K562 (cell line): ENCODE results near the gene IFI27L1. TPM values are rescaled to one million over a fixed set of nuclear protein-coding genes. Genes with fewer than 3 reads are reported as not detected.

Experiments used
- ATAC-seq: fragments of 200-7000 bp; cut with Tn5 transposase; 3 replicates; pipeline ENCODE4 v1.9.1; 2020; ENCODE audit warnings: moderate library complexity
- BruUV-seq: library from RNA; stranded (reverse); fragments of 400-500 nt; replicated peaks from 2 replicates; lab custom pipeline; 2021; lab: Mats Ljungman, UMichigan
- CTCF ChIA-PET: fragments of 300-600 bp; formaldehyde crosslinking; extraction: SDS; loops from one replicate; lab custom pipeline; 2021; ENCODE audit warnings: low intra/inter-chr PET ratio; lab: Yijun Ruan, JAX
- POLR2A ChIA-PET: fragments of 300-600, 350-650 bp; sonication (Branson Sonifier 250); formaldehyde crosslinking; extraction: SDS; loops from one replicate; lab custom pipeline; 2021; ENCODE audit warnings: antibody characterized with exemption, inconsistent platforms; lab: Yijun Ruan, JAX
- DNase-seq, 4 experiments: peaks; one replicate each; pipeline versions ENCODE4 v3.0.0 to v3.0.0-alpha.2; 2011 to 2018; ENCODE audit warnings: low spot score in 3 of 4, mixed read lengths in 3 of 4; ENCODE audit errors: extremely low read depth in 1 of 4
- FAIRE-seq: peaks from 2 replicates; lab custom pipeline; 2011; peaks lifted over from hg19 to GRCh38; lab: Jason Lieb, UNC
- H2AFZ ChIP-seq: 2 replicates; pipeline ENCODE4 v1.6.0; 2011; ENCODE audit warnings: low read depth, low read length, control low read depth, inconsistent platforms
- H3K27ac ChIP-seq: fragments of 200-600 bp; 3 replicates; pipeline ENCODE4 v1.8.0; 2011; ENCODE audit warnings: low read depth, mild to moderate bottlenecking, control low read depth, inconsistent platforms, low read length, moderate library complexity, mixed read lengths; ENCODE audit errors: extremely low read depth
- H3K27me3 ChIP-seq, 2 experiments: fragments of 300-600 bp in 1 of 2; 2 replicates in 1 of 2; 3 replicates in 1 of 2; pipeline versions ENCODE4 v1.6.0 to v1.8.0; 2011; ENCODE audit warnings: inconsistent platforms in 2 of 2, low read length in 2 of 2, mild to moderate bottlenecking in 1 of 2, mixed read lengths in 1 of 2, moderate library complexity in 1 of 2; ENCODE audit not compliant: control insufficient read depth in 2 of 2, insufficient read depth in 2 of 2
- H3K36me3 ChIP-seq: fragments of 300-600 bp; 3 replicates; pipeline ENCODE4 v1.8.0; 2011; ENCODE audit warnings: mild to moderate bottlenecking, low read length, inconsistent platforms; ENCODE audit not compliant: control insufficient read depth, insufficient read depth
- H3K4me1 ChIP-seq, 2 experiments: fragments of 200-600 bp in 1 of 2; replicated peaks in 1 of 2; 2 replicates in 1 of 2; 3 replicates in 1 of 2; pipeline versions ENCODE4 v1.5.1 to v1.8.0; 2011; ENCODE audit warnings: inconsistent platforms in 2 of 2, low read length in 2 of 2, mild to moderate bottlenecking in 1 of 2, mixed read lengths in 1 of 2, moderate library complexity in 1 of 2; ENCODE audit not compliant: control insufficient read depth in 2 of 2, insufficient read depth in 2 of 2
- H3K4me2 ChIP-seq: 2 replicates; pipeline ENCODE4 v1.6.1; 2011; ENCODE audit warnings: low read length, control low read depth, inconsistent platforms, mixed read lengths; ENCODE audit not compliant: insufficient read depth
- H3K4me3 ChIP-seq: fragments of 200-600 bp; sonication (generic), shearing (Covaris generic); 2 replicates; pipeline ENCODE4 v1.5.1; 2016; ENCODE audit warnings: control low read depth, inconsistent platforms
- H3K79me2 ChIP-seq: fragments of 200-600 bp; 3 replicates; pipeline ENCODE4 v1.8.0; 2011; ENCODE audit warnings: low read length, inconsistent platforms; ENCODE audit not compliant: control insufficient read depth, insufficient read depth
- H3K9ac ChIP-seq, 2 experiments: 2 replicates each; pipeline versions ENCODE4 v1.6.0 to v1.6.1; 2011; ENCODE audit warnings: low read depth in 2 of 2, low read length in 2 of 2, control low read depth in 1 of 2, inconsistent platforms in 1 of 2, mild to moderate bottlenecking in 1 of 2, mixed read lengths in 1 of 2; ENCODE audit not compliant: insufficient read depth in 1 of 2
- H3K9me1 ChIP-seq: one replicate; pipeline ENCODE4 v1.6.0; 2011; ENCODE audit warnings: inconsistent platforms, mild to moderate bottlenecking, low read length, moderate library complexity; ENCODE audit not compliant: control insufficient read depth, insufficient read depth
- H3K9me3 ChIP-seq: replicated peaks from 2 replicates; pipeline ENCODE4 v1.5.1; 2011; ENCODE audit warnings: low read depth, low read length, inconsistent platforms; ENCODE audit not compliant: control insufficient read depth, insufficient read depth
- H4K20me1 ChIP-seq: replicated peaks from 2 replicates; pipeline ENCODE4 v1.6.1; 2011; ENCODE audit warnings: low read length, inconsistent platforms, mixed read lengths; ENCODE audit not compliant: control insufficient read depth, insufficient read depth
- HEY1 ChIP-seq: fragments of 250-450 bp; sonication (Bioruptor Pico); IDR thresholded peaks from 2 replicates; pipeline ENCODE4 v1.5.0; 2020; ENCODE audit warnings: mild to moderate bottlenecking, moderate library complexity, borderline replicate concordance
- KAT2B ChIP-seq: IDR thresholded peaks from one replicate; pipeline ENCODE4 v1.6.1; 2012; ENCODE audit warnings: low read depth, mild to moderate bottlenecking, control low read depth, inconsistent platforms, low read length, moderate library complexity
- L3MBTL2 ChIP-seq: fragments of 450-650 bp; IDR thresholded peaks from 2 replicates; pipeline ENCODE4 v1.6.1; 2016; ENCODE audit warnings: mild to moderate bottlenecking, moderate library complexity
- MECOM ChIP-seq: fragments of 250-450 bp; sonication (Bioruptor Pico); IDR thresholded peaks from 2 replicates; pipeline ENCODE4 v1.8.0; 2022; ENCODE audit warnings: inconsistent platforms
- MED1 ChIP-seq: sonication (generic); formaldehyde crosslinking; IDR thresholded peaks from 2 replicates; pipeline ENCODE4 v1.8.1; 2023; ENCODE audit warnings: missing genetic modification reagents, borderline replicate concordance
- TBL1XR1 ChIP-seq, 2 experiments: IDR thresholded peaks; 2 replicates each; pipeline ENCODE4 v1.6.1; 2012; ENCODE audit warnings: improper control_type of control experiment in 2 of 2, low read length in 2 of 2, mild to moderate bottlenecking in 1 of 2
- TCF3 ChIP-seq: sonication (generic); formaldehyde crosslinking; IDR thresholded peaks from 2 replicates; pipeline ENCODE4 v1.4.0; 2020; ENCODE audit warnings: mild to moderate bottlenecking, missing genetic modification reagents
- ZC3H11A ChIP-seq: IDR thresholded peaks from 2 replicates; pipeline ENCODE4 v1.6.1; 2012; ENCODE audit warnings: low read depth, low read length, improper control_type of control experiment
- ZNF184 ChIP-seq: sonication (generic); formaldehyde crosslinking; IDR thresholded peaks from 2 replicates; pipeline ENCODE4 v1.5.0; 2020; ENCODE audit warnings: missing genetic modification reagents
- ZNF707 ChIP-seq: fragments of 250-450 bp; sonication (Bioruptor Pico); conservative IDR thresholded peaks from 2 replicates; pipeline ENCODE4 v1.8.0; 2022; ENCODE audit warnings: inconsistent platforms, mild to moderate bottlenecking, moderate library complexity
- WGBS: fragments of 100-300 bp; shearing (Covaris generic); methylation state at CpG from one replicate; pipeline ENCODE4 v1.1.6; 2016; ENCODE audit warnings: low coverage, mixed read lengths; ENCODE audit not compliant: insufficient coverage; ENCODE audit errors: missing lambda C conversion rate; 5-methylcytosine and 5-hydroxymethylcytosine counted together
- in situ Hi-C: fragments of 300-500 bp; cut with MboI; formaldehyde crosslinking; loops from 4 replicates; pipeline ENCODE4 v1.15.0; 2018; ENCODE audit warnings: inconsistent platforms, mixed read lengths
- intact Hi-C: fragments of 100-400 bp; cut with micrococcal nuclease; formaldehyde crosslinking; loops from 2 replicates; pipeline ENCODE4 v1.14.2; 2022
- polyA plus RNA-seq, 8 experiments: library from polyadenylated mRNA; depleted of rRNA in 4 of 8; stranded (reverse) in 5 of 8; unstranded in 3 of 8; fragments of >200 nt; fragmentation: Nextera tagmentation in 2 of 8; fragmentation: Illumina TruSeq in 1 of 8; extraction: Ambion mirVana in 2 of 8; extraction: Trizol in 1 of 8; gene quantifications; 2 replicates each; pipeline versions ENCODE4 v1.2.1 to v1.2.3, GENCODE V29; 2011 to 2014; ENCODE audit warnings: inconsistent platforms in 1 of 8, missing spikeins in 1 of 8
- total RNA-seq, 7 experiments: library from RNA; depleted of rRNA in 6 of 7; stranded (reverse); fragments of >200 nt in 6 of 7; fragmentation: Illumina TruSeq in 2 of 7; extraction: Trizol in 2 of 7; gene quantifications; 2 replicates each; pipeline versions ENCODE4 v1.2.1 to v1.2.3, GENCODE V29; 2011 to 2021; ENCODE audit warnings: low replicate concordance in 1 of 7
- TF ChIP-seq, protein P1 (sequence below): IDR thresholded peaks from 3 replicates; pipeline ENCODE4 v1.6.1; 2011; ENCODE audit warnings: borderline replicate concordance, mild to moderate bottlenecking, moderate library complexity; ENCODE audit not compliant: insufficient read length; ENCODE audit errors: extremely low read depth

IFI27L1 gene
- total and polyA plus RNA-seq, 9 of the 15 experiments (the other 6 are each of a cell fraction or from before 2014, with no cell fraction given) = 14.5 to 28.0 (median 23.8) TPM

DNA sequence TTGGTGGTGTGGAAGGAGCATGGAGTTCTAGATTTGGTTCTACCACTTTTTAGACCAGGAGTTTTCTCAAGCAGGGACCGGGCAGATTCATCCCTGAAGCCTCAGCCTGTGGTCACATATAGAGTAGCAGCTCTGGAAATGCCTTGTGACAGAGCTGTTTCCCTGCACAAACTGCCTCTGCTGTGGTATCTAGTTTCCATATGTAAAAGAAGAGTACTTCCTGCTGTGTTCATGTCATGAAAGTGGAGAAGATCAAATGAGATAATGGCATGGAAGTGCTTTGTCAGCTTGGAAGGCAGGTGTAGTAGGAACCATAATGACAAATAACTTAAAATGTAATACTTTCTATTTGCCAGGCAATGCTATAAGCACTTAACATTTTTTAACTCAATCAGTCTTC lies 28.9 kb upstream of the IFI27L1 start:
- BruUV-seq = no TSS peak
- no peak for TF ChIP-seq L3MBTL2
- TF ChIP-seq TBL1XR1 (IDR thresholded peaks at IDR 0.05; ENCODE audit: low read length in 2 of 2) = no peak
- Histone ChIP-seq H3K36me3 (peaks cover 95% of the 10 kb centered on the region), H3K4me3 (no peak overlapping the region), H4K20me1 (no peaks in the 10 kb centered on the region), H3K4me2 (no peak overlapping the region), H3K79me2 (no peaks in the 10 kb centered on the region), H3K9ac (no peak overlapping the region), H3K4me1 (no peaks in the 10 kb centered on the region), H2AFZ (no peak overlapping the region), H3K9me1 (no peaks in the 10 kb centered on the region), H3K27me3 (no peaks in the 10 kb centered on the region), H3K27ac (no peak overlapping the region), H3K9me3 (no peaks in the 10 kb centered on the region)
- no peak for FAIRE-seq
- no peak for DNase-seq
- intact Hi-C loops = no loop called here
- no peak for ATAC-seq
- in situ Hi-C loops = no loop called here
- ChIA-PET POLR2A (interaction anchor here (0.8 kb wide), 1 partner anchor 29 kb away, joined by 3 read pairs; the partner anchor contains the start of genes DDX24 and IFI27L1), CTCF (interaction anchor here (1.7 kb wide), 1 partner anchor 84 kb away, joined by 14 read pairs; no protein-coding TSS in a partner anchor)
- WGBS = 83% methylated on average over 1 of the region's 1 CpG

DNA sequence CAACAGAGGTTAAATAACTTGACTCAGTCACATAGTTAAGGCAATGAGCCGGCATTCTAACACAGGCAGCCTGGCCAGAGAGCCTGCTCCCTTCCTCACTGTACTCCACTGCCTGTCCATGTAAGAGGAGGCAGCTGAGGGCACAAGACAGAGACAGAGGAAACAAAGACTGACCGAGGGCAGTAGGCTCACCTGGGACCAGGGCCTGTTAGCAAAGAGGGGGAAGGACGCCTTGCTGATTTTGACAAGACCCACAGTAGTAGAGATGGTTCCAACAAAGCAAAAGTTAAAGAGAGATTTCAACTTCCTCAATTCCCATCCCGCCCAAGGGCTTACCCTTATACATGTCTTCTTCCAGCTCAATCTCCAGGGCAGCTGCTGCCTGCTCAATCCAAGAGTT lies 28.4 kb upstream of the IFI27L1 start:
- H3K36me3 ChIP-seq = peaks cover 95% of the 10 kb centered on the region

More for the DNA sequence above, 28.4 kb upstream of the IFI27L1 start:
- Histone ChIP-seq H3K9ac (no peak overlapping the region), H3K9me1 (no peaks in the 10 kb centered on the region), H3K79me2 (no peaks in the 10 kb centered on the region), H4K20me1 (no peaks in the 10 kb centered on the region), H3K27me3 (no peaks in the 10 kb centered on the region), H3K4me2 (no peak overlapping the region), H2AFZ (no peak overlapping the region), H3K9me3 (no peaks in the 10 kb centered on the region), H3K27ac (no peak overlapping the region), H3K4me1 (no peaks in the 10 kb centered on the region), H3K4me3 (no peak overlapping the region)
- FAIRE-seq (no peak), ATAC-seq (no peak), DNase-seq (no peak)
- intact Hi-C loops = no loop called here
- ChIA-PET POLR2A (interaction anchor here (0.8 kb wide), 1 partner anchor 29 kb away, joined by 3 read pairs; the partner anchor contains the start of genes DDX24 and IFI27L1), CTCF (no interaction called here)
- BruUV-seq = no TSS peak
- in situ Hi-C loops = no loop called here
- TF ChIP-seq HEY1 (CRISPR knock-in tag) = no peak
- TF ChIP-seq MED1 = no peak
- no peak for TF ChIP-seq ZC3H11A
- no peak for TF ChIP-seq ZNF184 (CRISPR knock-in tag)
- TF ChIP-seq TCF3 (CRISPR knock-in tag) = no peak
- TF ChIP-seq, protein P1, sequence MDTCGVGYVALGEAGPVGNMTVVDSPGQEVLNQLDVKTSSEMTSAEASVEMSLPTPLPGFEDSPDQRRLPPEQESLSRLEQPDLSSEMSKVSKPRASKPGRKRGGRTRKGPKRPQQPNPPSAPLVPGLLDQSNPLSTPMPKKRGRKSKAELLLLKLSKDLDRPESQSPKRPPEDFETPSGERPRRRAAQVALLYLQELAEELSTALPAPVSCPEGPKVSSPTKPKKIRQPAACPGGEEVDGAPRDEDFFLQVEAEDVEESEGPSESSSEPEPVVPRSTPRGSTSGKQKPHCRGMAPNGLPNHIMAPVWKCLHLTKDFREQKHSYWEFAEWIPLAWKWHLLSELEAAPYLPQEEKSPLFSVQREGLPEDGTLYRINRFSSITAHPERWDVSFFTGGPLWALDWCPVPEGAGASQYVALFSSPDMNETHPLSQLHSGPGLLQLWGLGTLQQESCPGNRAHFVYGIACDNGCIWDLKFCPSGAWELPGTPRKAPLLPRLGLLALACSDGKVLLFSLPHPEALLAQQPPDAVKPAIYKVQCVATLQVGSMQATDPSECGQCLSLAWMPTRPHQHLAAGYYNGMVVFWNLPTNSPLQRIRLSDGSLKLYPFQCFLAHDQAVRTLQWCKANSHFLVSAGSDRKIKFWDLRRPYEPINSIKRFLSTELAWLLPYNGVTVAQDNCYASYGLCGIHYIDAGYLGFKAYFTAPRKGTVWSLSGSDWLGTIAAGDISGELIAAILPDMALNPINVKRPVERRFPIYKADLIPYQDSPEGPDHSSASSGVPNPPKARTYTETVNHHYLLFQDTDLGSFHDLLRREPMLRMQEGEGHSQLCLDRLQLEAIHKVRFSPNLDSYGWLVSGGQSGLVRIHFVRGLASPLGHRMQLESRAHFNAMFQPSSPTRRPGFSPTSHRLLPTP = no peak
- TF ChIP-seq ZNF707 (CRISPR knock-in tag) = no peak
- no peak for TF ChIP-seq MECOM
- no peak for TF ChIP-seq KAT2B
- 100% methylated on average over 2 of the region's 4 CpGs for WGBS
